Left ventricle myocardium inferior (tissue), 1 donor: ENCODE measurements around the gene SMARCD1. TPM values are rescaled to one million over a fixed set of nuclear protein-coding genes. Genes with fewer than 3 reads are reported as not detected.

Experiments
- DNase-seq: peaks from one replicate; pipeline ENCODE4 v3.0.0-alpha.2; 2020
- H3K27ac ChIP-seq: fragments of 200-600 bp; replicated peaks from 2 replicates; pipeline ENCODE4 v1.8.0; 2021
- H3K27me3 ChIP-seq: fragments of 200-600 bp; 2 replicates; pipeline ENCODE4 v1.8.0; 2021; ENCODE audit warnings: low read depth
- H3K36me3 ChIP-seq: fragments of 200-600 bp; 2 replicates; pipeline ENCODE4 v1.8.0; 2021
- H3K4me1 ChIP-seq: fragments of 200-600 bp; 2 replicates; pipeline ENCODE4 v1.8.0; 2021
- H3K4me3 ChIP-seq: fragments of 200-600 bp; 2 replicates; pipeline ENCODE4 v1.8.0; 2021; ENCODE audit warnings: mild to moderate bottlenecking, moderate library complexity
- H3K9me3 ChIP-seq: fragments of 200-600 bp; replicated peaks from 2 replicates; pipeline ENCODE4 v1.8.0; 2021
- intact Hi-C: fragments of 100-400 bp; cut with micrococcal nuclease; formaldehyde crosslinking; loops from one replicate; pipeline ENCODE4 v1.11.0; 2022
- total RNA-seq: library from RNA; stranded (reverse); fragmentation: NEBNext Ultra II Directional; extraction: Animal tissue kit (Norgen Biotek cat#: 25700); gene quantifications from one replicate; pipeline ENCODE4 v1.2.1, GENCODE V29; 2021
- TF ChIP-seq, protein P1 (sequence below): fragments of 200-600 bp; IDR thresholded peaks from 2 replicates; pipeline ENCODE4 v1.8.0; 2021; ENCODE audit warnings: antibody characterized with exemption, mild to moderate bottlenecking, borderline replicate concordance
- donor health status: DM: no; HTN: yes; CAD: no; lungs with severe emphysema.

The SMARCD1 gene
- total RNA-seq, 1 donor from 2014 or later: 15.4 TPM

DNA sequence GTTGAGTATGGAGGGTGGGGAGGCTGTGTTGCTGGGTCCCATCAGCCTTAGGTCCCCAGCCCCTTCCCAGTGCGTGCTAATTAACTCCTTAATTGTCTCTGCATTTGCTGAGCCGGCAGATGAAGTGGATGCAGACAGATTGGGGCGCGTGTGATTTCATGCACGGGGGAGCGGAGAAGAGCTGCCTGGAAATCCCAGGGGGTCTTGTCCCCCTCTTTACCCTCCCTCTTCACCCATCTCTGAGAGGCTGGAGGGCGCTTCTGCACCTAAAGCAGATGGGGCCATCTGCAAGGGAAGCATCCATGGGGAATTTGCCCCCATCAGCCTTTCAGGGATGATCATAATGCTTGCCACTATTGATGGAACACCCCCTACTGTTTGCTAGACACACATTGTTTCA lies 32.2 kb upstream of the SMARCD1 start:
- intact Hi-C loops: loop anchor here (10.0 kb wide), 1 partner anchor 188 kb away; no protein-coding TSS in a partner anchor
- Histone ChIP-seq H3K27me3 (peaks cover 62% of the 10 kb centered on the region), H3K4me1 (peaks cover 33% of the 10 kb centered on the region), H3K4me3 (no peak overlapping the region), H3K27ac (no peak overlapping the region), H3K9me3 (no peaks in the 10 kb centered on the region), H3K36me3 (no peaks in the 10 kb centered on the region)
- TF ChIP-seq, protein P1, sequence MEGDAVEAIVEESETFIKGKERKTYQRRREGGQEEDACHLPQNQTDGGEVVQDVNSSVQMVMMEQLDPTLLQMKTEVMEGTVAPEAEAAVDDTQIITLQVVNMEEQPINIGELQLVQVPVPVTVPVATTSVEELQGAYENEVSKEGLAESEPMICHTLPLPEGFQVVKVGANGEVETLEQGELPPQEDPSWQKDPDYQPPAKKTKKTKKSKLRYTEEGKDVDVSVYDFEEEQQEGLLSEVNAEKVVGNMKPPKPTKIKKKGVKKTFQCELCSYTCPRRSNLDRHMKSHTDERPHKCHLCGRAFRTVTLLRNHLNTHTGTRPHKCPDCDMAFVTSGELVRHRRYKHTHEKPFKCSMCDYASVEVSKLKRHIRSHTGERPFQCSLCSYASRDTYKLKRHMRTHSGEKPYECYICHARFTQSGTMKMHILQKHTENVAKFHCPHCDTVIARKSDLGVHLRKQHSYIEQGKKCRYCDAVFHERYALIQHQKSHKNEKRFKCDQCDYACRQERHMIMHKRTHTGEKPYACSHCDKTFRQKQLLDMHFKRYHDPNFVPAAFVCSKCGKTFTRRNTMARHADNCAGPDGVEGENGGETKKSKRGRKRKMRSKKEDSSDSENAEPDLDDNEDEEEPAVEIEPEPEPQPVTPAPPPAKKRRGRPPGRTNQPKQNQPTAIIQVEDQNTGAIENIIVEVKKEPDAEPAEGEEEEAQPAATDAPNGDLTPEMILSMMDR: no peak
- DNase-seq: no peak

DNA sequence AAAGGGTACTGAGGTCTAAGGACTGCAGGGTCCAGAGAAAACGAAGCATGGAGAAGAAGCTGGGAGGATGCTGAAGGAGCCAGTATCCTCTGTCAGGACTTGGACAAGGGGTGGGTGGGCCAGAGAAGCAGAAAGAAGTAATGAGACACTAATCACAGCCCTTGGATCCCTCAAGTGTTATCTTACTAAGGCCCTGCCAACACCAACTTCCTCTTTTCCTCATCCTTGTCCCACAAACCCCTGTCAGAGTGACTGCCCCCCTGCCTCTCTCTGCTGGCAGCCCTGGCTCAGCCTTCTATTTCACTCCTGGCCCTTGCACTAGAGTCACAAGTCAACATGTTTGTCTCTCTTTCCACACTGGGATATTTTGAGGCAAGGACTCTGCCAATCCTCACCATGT lies 31.6 kb upstream of the SMARCD1 start:
- TF ChIP-seq, protein P1: no peak
- Histone ChIP-seq H3K27me3 (peaks cover 64% of the 10 kb centered on the region), H3K9me3 (no peaks in the 10 kb centered on the region), H3K36me3 (no peaks in the 10 kb centered on the region), H3K4me3 (no peak overlapping the region), H3K4me1 (peaks cover 35% of the 10 kb centered on the region), H3K27ac (no peak overlapping the region)
- DNase-seq: no peak
- intact Hi-C loops: loop anchor here (10.0 kb wide), 1 partner anchor 189 kb away; no protein-coding TSS in a partner anchor

DNA sequence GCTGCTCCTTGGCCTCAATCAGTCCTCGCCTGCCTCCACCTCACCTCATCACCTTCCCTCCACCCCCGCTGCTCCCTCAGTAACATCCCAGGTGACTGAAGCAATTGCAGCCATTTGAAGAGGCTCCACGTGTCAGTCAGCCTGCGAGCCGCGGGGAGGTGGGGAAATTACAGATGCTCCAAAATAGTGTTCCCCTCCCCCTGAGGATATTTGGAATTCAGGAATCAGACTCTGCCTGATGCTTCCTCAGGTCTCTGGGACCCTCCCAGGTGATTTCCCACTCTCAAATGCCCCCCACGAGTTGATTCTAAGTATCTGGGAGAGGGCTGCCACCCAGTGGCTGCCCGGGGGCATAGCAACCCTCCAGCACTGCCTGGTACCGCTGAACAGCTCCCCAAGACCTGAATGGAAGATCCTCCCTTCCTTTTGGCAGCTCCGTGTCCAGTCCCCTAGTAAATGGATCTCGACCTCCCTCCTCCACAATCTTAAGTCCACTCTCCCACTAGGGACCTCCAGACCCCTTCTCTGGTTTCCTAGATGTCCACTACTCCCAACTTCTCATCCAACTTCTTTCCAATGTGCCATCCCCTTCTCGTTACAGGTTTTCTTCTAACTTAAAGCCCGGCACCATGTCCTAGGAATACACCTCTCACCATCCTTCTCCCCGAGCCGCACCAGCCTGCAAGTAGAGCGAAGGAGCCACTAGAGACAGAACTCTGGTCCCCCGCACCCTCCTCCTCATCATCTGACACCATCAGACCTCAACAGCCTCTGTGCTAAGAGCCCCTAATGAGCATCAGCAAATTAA lies 29.1 kb upstream of the SMARCD1 start:
- Histone ChIP-seq H3K9me3 (no peaks in the 10 kb centered on the region), H3K4me3 (peak overlapping the region; percentile 15), H3K36me3 (no peaks in the 10 kb centered on the region), H3K27me3 (peaks cover 73% of the 10 kb centered on the region), H3K4me1 (peaks cover 25% of the 10 kb centered on the region), H3K27ac (no peak overlapping the region)
- intact Hi-C loops: loop anchor here (5.0 to 10.0 kb wide), 2 partner anchors 89 to 191 kb away; no protein-coding TSS in a partner anchor
- TF ChIP-seq, protein P1: peak; percentile 95
- no peak for DNase-seq

DNA sequence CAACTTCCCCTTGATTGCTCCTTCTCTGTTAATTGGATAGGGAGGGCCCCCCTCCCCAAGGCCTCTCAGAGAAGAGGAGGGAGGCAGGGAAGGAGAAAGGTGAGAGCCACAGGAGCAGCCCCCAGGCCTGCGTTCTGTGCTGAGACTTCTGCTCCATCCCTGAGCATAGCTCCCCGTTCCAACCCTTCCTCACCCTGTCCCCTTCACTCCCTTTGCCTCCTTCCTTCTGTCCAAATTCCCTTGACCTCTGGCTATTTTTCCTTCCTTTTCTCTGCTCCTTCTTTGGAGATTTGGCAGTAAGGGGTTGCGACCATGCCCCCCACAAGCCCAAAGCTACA lies 28.5 kb upstream of the SMARCD1 start:
- TF ChIP-seq, protein P1: no peak
- Histone ChIP-seq H3K9me3 (no peaks in the 10 kb centered on the region), H3K36me3 (no peaks in the 10 kb centered on the region), H3K4me3 (peak overlapping the region; percentile 78), H3K27me3 (peaks cover 67% of the 10 kb centered on the region), H3K27ac (no peak overlapping the region), H3K4me1 (peaks cover 22% of the 10 kb centered on the region)
- intact Hi-C loops: loop anchor here (5.0 to 10.0 kb wide), 2 partner anchors 89 to 192 kb away; no protein-coding TSS in a partner anchor
- DNase-seq: no peak

DNA sequence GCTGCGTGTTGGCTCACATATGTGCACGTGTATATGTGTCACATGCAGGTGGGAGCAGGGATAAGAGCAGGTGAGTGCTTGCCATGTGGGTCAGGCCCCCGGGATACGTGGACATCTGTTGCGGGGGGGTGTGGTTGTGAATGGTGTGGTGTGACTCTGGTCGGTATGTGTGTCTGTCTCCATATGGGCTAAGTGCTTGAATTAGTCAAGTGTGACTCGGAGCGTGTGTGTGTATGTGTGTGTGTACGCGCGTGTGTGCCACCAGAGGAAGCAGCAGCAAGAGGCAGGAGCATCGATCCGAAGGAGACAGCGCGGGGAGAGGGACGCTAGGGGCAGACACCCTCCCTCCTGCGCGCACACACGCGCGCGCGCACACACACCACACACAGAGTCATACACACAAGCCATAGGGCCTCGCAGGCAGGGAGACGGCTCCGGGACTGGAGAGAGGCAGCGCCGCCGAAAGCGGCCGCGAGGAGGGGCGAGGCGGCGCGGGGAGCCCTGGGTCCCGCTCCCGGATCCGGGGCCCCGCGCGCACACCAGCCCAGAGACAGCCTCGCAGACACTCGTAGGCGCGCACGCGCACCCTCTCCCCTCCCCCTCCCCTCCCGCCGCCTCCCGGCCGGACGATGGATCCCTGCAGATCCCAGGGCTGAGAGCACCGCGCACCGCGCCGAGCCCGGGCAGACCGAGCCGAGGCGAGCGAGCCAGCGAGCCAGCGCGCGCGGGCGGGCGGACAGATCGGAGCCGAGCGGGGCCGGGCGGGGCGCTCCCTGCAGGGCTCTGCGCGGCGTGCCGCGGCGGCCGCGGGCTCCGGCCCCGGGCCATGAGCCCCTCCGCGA lies 27.9 kb upstream of the SMARCD1 start, which contains the start of gene ASIC1:
TSS of gene ASIC1 (plus strand) at position 597 of the 842 bp plus-strand sequence. CDS start 1,171 bp downstream, outside the sequence.
- intact Hi-C loops: loop anchor here (5.0 to 10.0 kb wide), 2 partner anchors 90 to 192 kb away; no protein-coding TSS in a partner anchor
- peak; percentile 76 for DNase-seq
- Histone ChIP-seq H3K4me1 (peaks cover 22% of the 10 kb centered on the region), H3K9me3 (no peaks in the 10 kb centered on the region), H3K27me3 (peaks cover 62% of the 10 kb centered on the region), H3K4me3 (peak within 1 kb of the TSS; percentile 78), H3K27ac (peak within 1 kb of the TSS; percentile 40), H3K36me3 (no peaks in the 10 kb centered on the region)
- TF ChIP-seq, protein P1: peak; percentile 34
